GM19463 (cell line): ENCODE results near the gene SMIM24.
"Not testable (repeated sequence)": the region's sequence is repeated elsewhere in the genome, so short reads cannot be mapped to it uniquely, and the experiment has no call there.

Experiments
- ATAC-seq: cut with Tn5 transposase; IDR thresholded peaks from one replicate; pipeline ENCODE4 v1.9.1; 2021; ENCODE audit warnings: mild to moderate bottlenecking, moderate library complexity; ENCODE audit not compliant: unreplicated experiment

Gene SMIM24

GRCh38 chr19:3440082-3440481 is 40.2 kb downstream of the SMIM24 start:
- no peak for ATAC-seq

DNA sequence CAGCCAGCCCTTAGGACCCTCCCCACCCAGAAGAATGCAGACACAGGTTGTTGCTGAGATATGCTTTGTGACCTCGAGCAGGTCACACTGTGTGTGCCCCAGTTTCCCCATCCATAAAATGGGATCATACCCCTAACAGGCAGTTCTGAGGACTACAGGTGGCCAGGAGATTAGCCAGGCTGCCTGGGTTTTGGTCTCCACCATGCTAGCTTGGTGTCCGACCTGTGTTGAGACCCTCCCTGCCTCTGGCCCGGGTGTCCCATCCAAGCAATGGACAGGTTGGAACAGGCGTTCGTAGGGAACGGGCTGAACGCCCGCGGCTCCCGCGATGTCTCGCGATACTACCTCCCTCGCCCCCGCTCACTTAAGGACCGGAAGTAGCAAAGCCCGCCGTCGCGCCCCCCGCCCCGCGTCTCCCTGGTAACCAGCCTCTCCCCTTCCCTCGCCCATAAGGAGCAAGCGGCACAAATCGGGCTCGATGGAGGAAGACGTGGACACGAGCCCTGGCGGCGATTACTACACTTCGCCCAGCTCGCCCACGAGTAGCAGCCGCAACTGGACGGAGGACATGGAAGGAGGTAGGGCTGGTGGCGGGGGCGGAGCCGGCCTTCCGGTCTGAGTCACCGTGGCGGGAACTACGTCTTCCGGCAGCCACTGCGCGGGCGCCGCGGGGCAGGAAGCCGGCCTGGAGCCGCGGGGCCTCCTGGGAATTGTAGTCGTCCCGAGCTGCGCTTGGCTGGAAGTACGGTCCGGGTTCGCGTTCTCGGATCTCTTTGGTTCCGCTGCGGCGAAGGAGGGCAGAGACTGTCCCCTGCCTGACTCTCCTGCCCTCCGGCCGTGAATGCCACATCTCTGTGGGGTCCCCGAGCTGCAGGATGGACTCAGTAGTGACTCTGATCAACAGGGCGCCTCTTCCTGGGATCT is 45.4 kb downstream of the SMIM24 start:
- peak; percentile 86 for ATAC-seq

GRCh38 chr19:3433805-3434540 is 46.4 kb downstream of the SMIM24 start:
- ATAC-seq = no peak

- no peak for ATAC-seq
Measured at GRCh38 chr19:3433313-3433712, 47.0 kb downstream of the SMIM24 start.

- no peak for ATAC-seq
Measured at GRCh38 chr19:3431760-3432397, 48.4 kb downstream of the SMIM24 start.

DNA sequence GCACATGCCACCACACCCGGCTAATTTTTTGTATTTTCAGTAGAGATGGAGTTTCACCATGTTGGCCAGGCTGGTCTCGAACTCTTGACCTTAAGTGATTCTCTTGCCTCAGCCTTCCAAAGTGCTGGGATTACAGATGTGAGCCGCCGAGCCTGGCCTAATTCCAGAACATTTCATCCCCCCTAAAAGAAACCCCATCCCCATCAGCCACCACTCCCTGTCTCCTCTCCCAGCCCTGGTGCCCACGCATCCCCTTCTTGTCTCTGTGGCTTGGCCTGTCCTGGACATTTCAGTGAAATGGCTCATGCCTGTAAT is 50.0 kb downstream of the SMIM24 start:
- ATAC-seq = not testable (repeated sequence)

DNA sequence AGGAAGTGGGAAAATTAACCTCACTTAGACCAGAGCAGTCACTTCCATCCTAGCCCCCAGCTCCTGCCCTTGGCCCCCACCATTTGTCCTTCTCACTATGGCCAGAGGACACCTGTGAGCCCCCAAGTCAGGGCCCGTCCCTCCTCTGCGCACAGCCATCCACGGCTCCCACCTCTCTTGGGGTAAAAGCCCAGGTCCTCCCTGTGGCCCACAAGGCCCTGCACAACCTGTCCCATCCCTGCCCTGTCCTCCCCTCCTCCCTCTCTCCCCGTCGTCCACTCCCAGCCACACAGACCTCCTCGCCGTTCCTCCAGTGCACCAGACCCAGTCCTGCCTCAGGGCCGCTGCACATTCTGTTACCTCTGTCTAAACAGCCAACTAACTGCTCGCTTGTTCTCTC is 53.9 kb downstream of the SMIM24 start:
- ATAC-seq = no peak
